Endothelial cell of umbilical vein (primary cell): ENCODE measurements around the gene CTIF.

ENCODE experiments used
- EZH2 ChIP-seq: IDR thresholded peaks from 2 replicates; pipeline ENCODE4 v1.6.1; 2012; ENCODE audit warnings: borderline replicate concordance, low read depth, mild to moderate bottlenecking, moderate library complexity, low read length, inconsistent platforms; ENCODE audit not compliant: severe bottlenecking
- FOS ChIP-seq: IDR thresholded peaks from 2 replicates; pipeline ENCODE4 v1.6.1; 2011; ENCODE audit warnings: mild to moderate bottlenecking, low read length, moderate library complexity, borderline replicate concordance; ENCODE audit not compliant: insufficient read depth
- GATA2 ChIP-seq: IDR thresholded peaks from 2 replicates; pipeline ENCODE4 v1.7.0; 2011; ENCODE audit warnings: low read depth, mild to moderate bottlenecking, moderate library complexity, mixed read lengths, low read length; ENCODE audit not compliant: insufficient read length, insufficient read depth
- JUN ChIP-seq: IDR thresholded peaks from 2 replicates; pipeline ENCODE4 v1.6.1; 2011; ENCODE audit warnings: borderline replicate concordance, low read depth; ENCODE audit not compliant: insufficient read length, insufficient read depth
- MYC ChIP-seq: IDR thresholded peaks from one replicate; pipeline ENCODE4 v1.6.1; 2011; ENCODE audit warnings: mild to moderate bottlenecking, low read depth, low read length
- POLR2A ChIP-seq: IDR thresholded peaks from 2 replicates; pipeline ENCODE4 v1.6.1; 2012; ENCODE audit warnings: low read depth, mild to moderate bottlenecking, control low read depth, low read length
- POLR2AphosphoS5 ChIP-seq: IDR thresholded peaks from 2 replicates; pipeline ENCODE4 v1.6.1; 2012; ENCODE audit warnings: low read depth, mild to moderate bottlenecking, control low read depth, low read length, moderate library complexity; ENCODE audit not compliant: insufficient read depth
- TF ChIP-seq, protein P1 (sequence below), 2 donors: IDR thresholded peaks; 1 replicate in 1 of 2; 2 replicates in 1 of 2; pipeline ENCODE4 v1.5.1; 2011; ENCODE audit warnings: low read length in 2 of 2, mild to moderate bottlenecking in 2 of 2, moderate library complexity in 2 of 2, control low read depth in 1 of 2, inconsistent platforms in 1 of 2, low read depth in 1 of 2; ENCODE audit not compliant: insufficient read depth in 1 of 2; ENCODE audit errors: extremely low read depth in 1 of 2
- TF ChIP-seq, protein P2 (sequence below): IDR thresholded peaks from 2 replicates; pipeline ENCODE4 v1.6.1; 2011; ENCODE audit not compliant: insufficient read depth, insufficient read length

- TF ChIP-seq, protein P1, sequence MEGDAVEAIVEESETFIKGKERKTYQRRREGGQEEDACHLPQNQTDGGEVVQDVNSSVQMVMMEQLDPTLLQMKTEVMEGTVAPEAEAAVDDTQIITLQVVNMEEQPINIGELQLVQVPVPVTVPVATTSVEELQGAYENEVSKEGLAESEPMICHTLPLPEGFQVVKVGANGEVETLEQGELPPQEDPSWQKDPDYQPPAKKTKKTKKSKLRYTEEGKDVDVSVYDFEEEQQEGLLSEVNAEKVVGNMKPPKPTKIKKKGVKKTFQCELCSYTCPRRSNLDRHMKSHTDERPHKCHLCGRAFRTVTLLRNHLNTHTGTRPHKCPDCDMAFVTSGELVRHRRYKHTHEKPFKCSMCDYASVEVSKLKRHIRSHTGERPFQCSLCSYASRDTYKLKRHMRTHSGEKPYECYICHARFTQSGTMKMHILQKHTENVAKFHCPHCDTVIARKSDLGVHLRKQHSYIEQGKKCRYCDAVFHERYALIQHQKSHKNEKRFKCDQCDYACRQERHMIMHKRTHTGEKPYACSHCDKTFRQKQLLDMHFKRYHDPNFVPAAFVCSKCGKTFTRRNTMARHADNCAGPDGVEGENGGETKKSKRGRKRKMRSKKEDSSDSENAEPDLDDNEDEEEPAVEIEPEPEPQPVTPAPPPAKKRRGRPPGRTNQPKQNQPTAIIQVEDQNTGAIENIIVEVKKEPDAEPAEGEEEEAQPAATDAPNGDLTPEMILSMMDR (IDR thresholded peaks at IDR 0.05; ENCODE audit: extremely low read depth in 1 of 2, insufficient read depth in 1 of 2, low read depth in 1 of 2, low read length in 2 of 2): no peak
- TF ChIP-seq, protein P2, sequence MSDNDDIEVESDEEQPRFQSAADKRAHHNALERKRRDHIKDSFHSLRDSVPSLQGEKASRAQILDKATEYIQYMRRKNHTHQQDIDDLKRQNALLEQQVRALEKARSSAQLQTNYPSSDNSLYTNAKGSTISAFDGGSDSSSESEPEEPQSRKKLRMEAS: no peak
- TF ChIP-seq POLR2A: no peak
- no peak for TF ChIP-seq EZH2
- TF ChIP-seq MYC: no peak
- TF ChIP-seq POLR2AphosphoS5: no peak
- no peak for TF ChIP-seq JUN
- TF ChIP-seq GATA2: no peak
- TF ChIP-seq FOS: no peak
Measured at GRCh38 chr18:48776156-48776555, 237.3 kb downstream of the CTIF start.
